ENCODE data around the gene ANKRD62.

DNA sequence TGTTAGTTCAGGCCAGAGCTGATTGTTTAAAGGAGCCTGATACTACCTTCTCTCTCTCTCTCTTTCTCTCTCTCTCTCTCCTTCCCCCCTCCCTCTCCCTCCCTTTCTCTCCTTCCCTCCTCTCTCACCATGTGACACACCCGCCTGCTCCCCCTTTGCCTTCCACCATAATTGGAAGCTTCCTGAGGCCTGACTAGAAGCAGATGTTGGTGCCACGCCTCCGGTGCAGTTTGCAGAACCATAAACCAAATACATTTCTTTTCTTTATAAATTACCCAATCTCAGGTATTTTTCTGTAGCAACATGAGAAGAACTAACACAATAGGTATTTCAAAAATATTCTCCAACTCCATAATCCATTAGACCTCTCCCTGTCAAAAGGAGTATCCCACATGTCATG lies 62.4 kb downstream of the ANKRD62 start:
- TF ChIP-seq, protein P1, sequence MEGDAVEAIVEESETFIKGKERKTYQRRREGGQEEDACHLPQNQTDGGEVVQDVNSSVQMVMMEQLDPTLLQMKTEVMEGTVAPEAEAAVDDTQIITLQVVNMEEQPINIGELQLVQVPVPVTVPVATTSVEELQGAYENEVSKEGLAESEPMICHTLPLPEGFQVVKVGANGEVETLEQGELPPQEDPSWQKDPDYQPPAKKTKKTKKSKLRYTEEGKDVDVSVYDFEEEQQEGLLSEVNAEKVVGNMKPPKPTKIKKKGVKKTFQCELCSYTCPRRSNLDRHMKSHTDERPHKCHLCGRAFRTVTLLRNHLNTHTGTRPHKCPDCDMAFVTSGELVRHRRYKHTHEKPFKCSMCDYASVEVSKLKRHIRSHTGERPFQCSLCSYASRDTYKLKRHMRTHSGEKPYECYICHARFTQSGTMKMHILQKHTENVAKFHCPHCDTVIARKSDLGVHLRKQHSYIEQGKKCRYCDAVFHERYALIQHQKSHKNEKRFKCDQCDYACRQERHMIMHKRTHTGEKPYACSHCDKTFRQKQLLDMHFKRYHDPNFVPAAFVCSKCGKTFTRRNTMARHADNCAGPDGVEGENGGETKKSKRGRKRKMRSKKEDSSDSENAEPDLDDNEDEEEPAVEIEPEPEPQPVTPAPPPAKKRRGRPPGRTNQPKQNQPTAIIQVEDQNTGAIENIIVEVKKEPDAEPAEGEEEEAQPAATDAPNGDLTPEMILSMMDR (IDR thresholded peaks at IDR 0.05; ENCODE audit: insufficient read depth, low read length, poor library complexity, severe bottlenecking), result no peak
- no peak for TF ChIP-seq EZH2phosphoT487 (conservative IDR thresholded peaks at IDR 0.05; ENCODE audit: low read length)
